WTC11 (cell line): ENCODE data around the gene FAF1.

Experiments used
- ELF4 ChIP-seq: sonication (generic); formaldehyde crosslinking; IDR thresholded peaks from 2 replicates; pipeline ENCODE4 v1.8.1; 2022; ENCODE audit warnings: low read depth, mild to moderate bottlenecking, moderate library complexity, missing genetic modification reagents
- FOXJ3 ChIP-seq: sonication (generic); formaldehyde crosslinking; IDR thresholded peaks from 2 replicates; pipeline ENCODE4 v1.9.0; 2021; ENCODE audit warnings: missing genetic modification reagents, mild to moderate bottlenecking, borderline replicate concordance
- TP53 ChIP-seq: sonication (generic); formaldehyde crosslinking; IDR thresholded peaks from 2 replicates; pipeline ENCODE4 v1.8.1; 2023; ENCODE audit warnings: mild to moderate bottlenecking, missing genetic modification reagents
- ZNF423 ChIP-seq: fragments of 250-450 bp; sonication (Bioruptor Pico); IDR thresholded peaks from 2 replicates; pipeline ENCODE4 v2.1.2; 2022; ENCODE audit warnings: mild to moderate bottlenecking, moderate library complexity
- TF ChIP-seq, protein P1 (sequence below): sonication (generic); formaldehyde crosslinking; IDR thresholded peaks from 2 replicates; pipeline ENCODE4 v1.8.0; 2022; ENCODE audit warnings: mild to moderate bottlenecking, missing genetic modification reagents
- TF ChIP-seq, protein P2 (sequence below): fragments of 200-600 bp; IDR thresholded peaks from 2 replicates; pipeline ENCODE4 v1.8.0; 2022; ENCODE audit warnings: antibody characterized with exemption
- TF ChIP-seq, protein P3 (sequence below): fragments of 250-450 bp; sonication (Bioruptor Pico); conservative IDR thresholded peaks from 2 replicates; pipeline ENCODE4 v1.9.0; 2021; ENCODE audit warnings: mild to moderate bottlenecking
- TF ChIP-seq, protein P4 (sequence below): sonication (generic); formaldehyde crosslinking; IDR thresholded peaks from 2 replicates; pipeline ENCODE4 v1.8.0; 2023; ENCODE audit warnings: missing genetic modification reagents
- TF ChIP-seq, protein P5 (sequence below): sonication (generic); formaldehyde crosslinking; IDR thresholded peaks from 2 replicates; pipeline ENCODE4 v1.8.0; 2023; ENCODE audit warnings: mild to moderate bottlenecking, missing genetic modification reagents
- TF ChIP-seq, protein P6 (sequence below): sonication (generic); formaldehyde crosslinking; IDR thresholded peaks from 2 replicates; pipeline ENCODE4 v1.8.0; 2022; ENCODE audit warnings: mild to moderate bottlenecking, missing genetic modification reagents

DNA sequence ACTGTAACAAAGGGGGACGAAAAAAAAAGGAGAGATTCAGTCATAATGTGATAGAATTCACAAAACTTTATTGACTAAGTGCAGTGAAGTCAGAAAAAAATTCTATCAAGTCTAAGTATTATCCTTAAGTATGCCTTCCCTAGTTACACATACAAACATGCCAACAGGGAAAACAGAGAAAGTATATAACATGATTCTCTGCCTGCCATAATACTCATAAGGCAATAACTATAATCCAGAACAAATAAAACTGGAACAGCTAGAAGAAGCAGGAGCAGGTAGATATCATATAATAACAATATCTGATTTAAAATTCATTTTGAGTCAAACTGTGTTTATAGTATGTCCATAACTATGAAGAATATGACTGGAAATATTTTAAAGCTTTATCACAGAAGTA is 184.3 kb downstream of the FAF1 start:
- TF ChIP-seq, protein P1, sequence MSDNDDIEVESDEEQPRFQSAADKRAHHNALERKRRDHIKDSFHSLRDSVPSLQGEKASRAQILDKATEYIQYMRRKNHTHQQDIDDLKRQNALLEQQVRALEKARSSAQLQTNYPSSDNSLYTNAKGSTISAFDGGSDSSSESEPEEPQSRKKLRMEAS: no peak
- TF ChIP-seq, protein P2, sequence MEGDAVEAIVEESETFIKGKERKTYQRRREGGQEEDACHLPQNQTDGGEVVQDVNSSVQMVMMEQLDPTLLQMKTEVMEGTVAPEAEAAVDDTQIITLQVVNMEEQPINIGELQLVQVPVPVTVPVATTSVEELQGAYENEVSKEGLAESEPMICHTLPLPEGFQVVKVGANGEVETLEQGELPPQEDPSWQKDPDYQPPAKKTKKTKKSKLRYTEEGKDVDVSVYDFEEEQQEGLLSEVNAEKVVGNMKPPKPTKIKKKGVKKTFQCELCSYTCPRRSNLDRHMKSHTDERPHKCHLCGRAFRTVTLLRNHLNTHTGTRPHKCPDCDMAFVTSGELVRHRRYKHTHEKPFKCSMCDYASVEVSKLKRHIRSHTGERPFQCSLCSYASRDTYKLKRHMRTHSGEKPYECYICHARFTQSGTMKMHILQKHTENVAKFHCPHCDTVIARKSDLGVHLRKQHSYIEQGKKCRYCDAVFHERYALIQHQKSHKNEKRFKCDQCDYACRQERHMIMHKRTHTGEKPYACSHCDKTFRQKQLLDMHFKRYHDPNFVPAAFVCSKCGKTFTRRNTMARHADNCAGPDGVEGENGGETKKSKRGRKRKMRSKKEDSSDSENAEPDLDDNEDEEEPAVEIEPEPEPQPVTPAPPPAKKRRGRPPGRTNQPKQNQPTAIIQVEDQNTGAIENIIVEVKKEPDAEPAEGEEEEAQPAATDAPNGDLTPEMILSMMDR: no peak
- TF ChIP-seq, protein P3, sequence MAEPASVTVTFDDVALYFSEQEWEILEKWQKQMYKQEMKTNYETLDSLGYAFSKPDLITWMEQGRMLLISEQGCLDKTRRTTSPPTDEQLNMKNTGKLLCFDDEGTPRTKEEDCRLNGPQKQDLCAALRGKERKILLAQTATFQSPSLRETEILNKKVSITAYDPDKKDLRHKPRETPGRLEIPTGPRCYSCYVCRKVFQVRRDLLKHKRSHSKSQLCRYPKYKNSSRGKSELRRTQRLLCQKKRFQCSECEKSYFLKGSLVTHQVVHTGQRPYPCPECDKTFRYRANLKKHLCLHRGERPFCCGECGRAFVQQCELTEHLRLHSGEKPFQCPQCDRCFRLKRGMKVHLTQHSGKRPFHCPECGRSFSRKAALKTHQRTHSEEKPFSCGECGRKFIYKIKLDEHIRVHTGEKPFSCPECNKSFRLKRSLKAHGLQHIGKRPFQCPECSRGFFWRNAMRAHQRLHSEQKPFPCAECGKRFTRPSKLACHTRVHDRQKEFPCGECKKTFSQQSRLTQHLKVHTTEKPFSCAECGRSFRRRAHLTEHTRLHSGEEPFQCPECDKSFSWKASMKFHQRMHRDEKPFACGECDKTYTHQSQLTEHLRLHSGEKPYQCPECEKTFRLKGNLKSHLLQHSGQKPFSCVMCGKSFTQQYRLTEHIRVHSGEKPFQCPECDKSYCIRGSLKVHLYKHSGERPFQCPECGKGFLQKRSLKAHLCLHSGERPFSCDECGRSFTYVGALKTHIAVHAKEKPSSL: no peak
- TF ChIP-seq, protein P4, sequence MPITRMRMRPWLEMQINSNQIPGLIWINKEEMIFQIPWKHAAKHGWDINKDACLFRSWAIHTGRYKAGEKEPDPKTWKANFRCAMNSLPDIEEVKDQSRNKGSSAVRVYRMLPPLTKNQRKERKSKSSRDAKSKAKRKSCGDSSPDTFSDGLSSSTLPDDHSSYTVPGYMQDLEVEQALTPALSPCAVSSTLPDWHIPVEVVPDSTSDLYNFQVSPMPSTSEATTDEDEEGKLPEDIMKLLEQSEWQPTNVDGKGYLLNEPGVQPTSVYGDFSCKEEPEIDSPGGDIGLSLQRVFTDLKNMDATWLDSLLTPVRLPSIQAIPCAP (CRISPR knock-in tag): no peak
- TF ChIP-seq ELF4 (CRISPR knock-in tag): no peak
- TF ChIP-seq, protein P5, sequence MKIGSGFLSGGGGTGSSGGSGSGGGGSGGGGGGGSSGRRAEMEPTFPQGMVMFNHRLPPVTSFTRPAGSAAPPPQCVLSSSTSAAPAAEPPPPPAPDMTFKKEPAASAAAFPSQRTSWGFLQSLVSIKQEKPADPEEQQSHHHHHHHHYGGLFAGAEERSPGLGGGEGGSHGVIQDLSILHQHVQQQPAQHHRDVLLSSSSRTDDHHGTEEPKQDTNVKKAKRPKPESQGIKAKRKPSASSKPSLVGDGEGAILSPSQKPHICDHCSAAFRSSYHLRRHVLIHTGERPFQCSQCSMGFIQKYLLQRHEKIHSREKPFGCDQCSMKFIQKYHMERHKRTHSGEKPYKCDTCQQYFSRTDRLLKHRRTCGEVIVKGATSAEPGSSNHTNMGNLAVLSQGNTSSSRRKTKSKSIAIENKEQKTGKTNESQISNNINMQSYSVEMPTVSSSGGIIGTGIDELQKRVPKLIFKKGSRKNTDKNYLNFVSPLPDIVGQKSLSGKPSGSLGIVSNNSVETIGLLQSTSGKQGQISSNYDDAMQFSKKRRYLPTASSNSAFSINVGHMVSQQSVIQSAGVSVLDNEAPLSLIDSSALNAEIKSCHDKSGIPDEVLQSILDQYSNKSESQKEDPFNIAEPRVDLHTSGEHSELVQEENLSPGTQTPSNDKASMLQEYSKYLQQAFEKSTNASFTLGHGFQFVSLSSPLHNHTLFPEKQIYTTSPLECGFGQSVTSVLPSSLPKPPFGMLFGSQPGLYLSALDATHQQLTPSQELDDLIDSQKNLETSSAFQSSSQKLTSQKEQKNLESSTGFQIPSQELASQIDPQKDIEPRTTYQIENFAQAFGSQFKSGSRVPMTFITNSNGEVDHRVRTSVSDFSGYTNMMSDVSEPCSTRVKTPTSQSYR (CRISPR knock-in tag): no peak
- no peak for TF ChIP-seq ZNF423 (CRISPR knock-in tag)
- TF ChIP-seq, protein P6, sequence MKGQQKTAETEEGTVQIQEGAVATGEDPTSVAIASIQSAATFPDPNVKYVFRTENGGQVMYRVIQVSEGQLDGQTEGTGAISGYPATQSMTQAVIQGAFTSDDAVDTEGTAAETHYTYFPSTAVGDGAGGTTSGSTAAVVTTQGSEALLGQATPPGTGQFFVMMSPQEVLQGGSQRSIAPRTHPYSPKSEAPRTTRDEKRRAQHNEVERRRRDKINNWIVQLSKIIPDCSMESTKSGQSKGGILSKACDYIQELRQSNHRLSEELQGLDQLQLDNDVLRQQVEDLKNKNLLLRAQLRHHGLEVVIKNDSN (CRISPR knock-in tag): no peak
- TF ChIP-seq TP53 (CRISPR knock-in tag): no peak
- TF ChIP-seq FOXJ3 (CRISPR knock-in tag): no peak
